GM18502 (cell line): ENCODE results near the gene INHBC.

Experiments
- ATAC-seq: cut with Tn5 transposase; IDR thresholded peaks from one replicate; pipeline ENCODE4 v1.9.1; 2021; ENCODE audit warnings: mild to moderate bottlenecking; ENCODE audit not compliant: unreplicated experiment, poor library complexity

The INHBC gene

GRCh38 chr12:57500213-57500612 is 65.6 kb downstream of the INHBC start:
- ATAC-seq: no peak
